DND-41 (cell line): ENCODE data around the gene PTCD2.

ENCODE experiments used
- ATAC-seq: fragments of 200-7000 bp; cut with Tn5 transposase; 3 replicates; pipeline ENCODE4 v1.9.1; 2021; ENCODE audit warnings: low read depth; ENCODE audit not compliant: insufficient read depth
- DNase-seq: peaks from one replicate; pipeline ENCODE4 v3.0.0-alpha.2; 2020
- H2AFZ ChIP-seq: 2 replicates; pipeline ENCODE4 v1.6.0; 2012; ENCODE audit warnings: low read depth, low read length
- H3K27ac ChIP-seq: 2 replicates; pipeline ENCODE4 v1.5.1; 2012; ENCODE audit warnings: low read length, inconsistent platforms
- H3K27me3 ChIP-seq: fragments of 200-600 bp; sonication (generic); 2 replicates; pipeline ENCODE4 v1.6.0; 2012; ENCODE audit warnings: low read length, mild to moderate bottlenecking, inconsistent platforms; ENCODE audit not compliant: insufficient read depth, poor library complexity
- H3K36me3 ChIP-seq: 2 replicates; pipeline ENCODE4 v1.5.1; 2012; ENCODE audit warnings: low read length, inconsistent platforms; ENCODE audit not compliant: insufficient read depth
- H3K4me1 ChIP-seq: 2 replicates; pipeline ENCODE4 v1.5.1; 2012; ENCODE audit warnings: mild to moderate bottlenecking, low read length; ENCODE audit not compliant: insufficient read depth
- H3K4me2 ChIP-seq: 2 replicates; pipeline ENCODE4 v1.6.0; 2012; ENCODE audit warnings: mild to moderate bottlenecking, moderate library complexity, low read length, inconsistent platforms; ENCODE audit not compliant: insufficient read depth
- H3K4me3 ChIP-seq, 2 experiments: fragments of 200-600 bp in 1 of 2; shearing (Covaris generic) in 1 of 2; 2 replicates each; pipeline ENCODE4 v1.5.1; 2012 to 2016; ENCODE audit warnings: inconsistent platforms in 2 of 2, low read length in 2 of 2, mild to moderate bottlenecking in 2 of 2, low read depth in 1 of 2, moderate library complexity in 1 of 2
- H3K79me2 ChIP-seq: 2 replicates; pipeline ENCODE4 v1.6.0; 2012; ENCODE audit warnings: low read length, inconsistent platforms; ENCODE audit not compliant: insufficient read depth
- H3K9ac ChIP-seq: 2 replicates; pipeline ENCODE4 v1.6.0; 2012; ENCODE audit warnings: low read depth, mild to moderate bottlenecking, inconsistent platforms, low read length, moderate library complexity
- H3K9me3 ChIP-seq: 2 replicates; pipeline ENCODE4 v1.5.1; 2012; ENCODE audit warnings: low read length, moderate library complexity, mild to moderate bottlenecking, inconsistent platforms; ENCODE audit not compliant: insufficient read depth, severe bottlenecking
- H4K20me1 ChIP-seq: 2 replicates; pipeline ENCODE4 v1.6.0; 2012; ENCODE audit warnings: low read length; ENCODE audit not compliant: insufficient read depth
- CTCF ChIP-seq: IDR thresholded peaks from 2 replicates; pipeline ENCODE4 v1.5.1; 2012; ENCODE audit warnings: borderline replicate concordance, low read length, moderate library complexity, mild to moderate bottlenecking; ENCODE audit not compliant: poor library complexity, severe bottlenecking; ENCODE audit errors: extremely low read depth
- EZH2 ChIP-seq: IDR thresholded peaks from 3 replicates; pipeline ENCODE4 v1.6.1; 2012; ENCODE audit warnings: borderline replicate concordance, low read depth, mild to moderate bottlenecking, moderate library complexity, low read length, inconsistent platforms; ENCODE audit not compliant: severe bottlenecking

Gene PTCD2

GRCh38 chr5:72369711-72370110, 49.5 kb downstream of the PTCD2 start:
- TF ChIP-seq CTCF (no peak), EZH2 (no peak)
- no peaks in the 10 kb centered on the region for H3K79me2 ChIP-seq
- ATAC-seq, result no peak

GRCh38 chr5:72372331-72372730, 52.2 kb downstream of the PTCD2 start:
- Histone ChIP-seq H3K9me3 (no peaks in the 10 kb centered on the region), H3K79me2 (no peaks in the 10 kb centered on the region), H3K27me3 (no peaks in the 10 kb centered on the region), H4K20me1 (no peaks in the 10 kb centered on the region), H3K4me1 (no peaks in the 10 kb centered on the region), H3K36me3 (no peaks in the 10 kb centered on the region), H2AFZ (no peak overlapping the region), H3K4me2 (no peak overlapping the region), H3K4me3 (no peak overlapping the region), H3K9ac (no peak overlapping the region), H3K27ac (no peak overlapping the region)
- no peak for ATAC-seq
- TF ChIP-seq EZH2 (no peak), CTCF (no peak)
- DNase-seq, result no peak

More at GRCh38 chr5:72369711-72370110, 49.5 kb downstream of the PTCD2 start:
- no peaks in the 10 kb centered on the region for H3K36me3 ChIP-seq
- no peak overlapping the region for H2AFZ ChIP-seq
- no peak overlapping the region for H3K27ac ChIP-seq
- H3K4me2 ChIP-seq, result no peak overlapping the region
- H3K9me3 ChIP-seq, result no peaks in the 10 kb centered on the region
- H3K4me3 ChIP-seq, result no peak overlapping the region
- DNase-seq, result no peak
- no peaks in the 10 kb centered on the region for H3K4me1 ChIP-seq
- no peaks in the 10 kb centered on the region for H3K27me3 ChIP-seq
- no peaks in the 10 kb centered on the region for H4K20me1 ChIP-seq
- no peak overlapping the region for H3K9ac ChIP-seq

- H3K4me2 ChIP-seq, result no peak overlapping the region
- H3K79me2 ChIP-seq, result no peaks in the 10 kb centered on the region
- H3K27ac ChIP-seq, result no peak overlapping the region
- TF ChIP-seq EZH2 (no peak), CTCF (no peak)
- no peaks in the 10 kb centered on the region for H3K4me1 ChIP-seq
- no peaks in the 10 kb centered on the region for H4K20me1 ChIP-seq
- ATAC-seq (no peak), DNase-seq (no peak)
- no peaks in the 10 kb centered on the region for H3K9me3 ChIP-seq
- H2AFZ ChIP-seq, result no peak overlapping the region
- H3K27me3 ChIP-seq, result no peaks in the 10 kb centered on the region
- H3K36me3 ChIP-seq, result no peaks in the 10 kb centered on the region
- H3K4me3 ChIP-seq, result no peak overlapping the region
- no peak overlapping the region for H3K9ac ChIP-seq
Measured at GRCh38 chr5:72372923-72373322, 52.8 kb downstream of the PTCD2 start.

GRCh38 chr5:72374844-72375243, 54.7 kb downstream of the PTCD2 start:
- no peak for ATAC-seq

More at GRCh38 chr5:72374844-72375243, 54.7 kb downstream of the PTCD2 start:
- H3K27me3 ChIP-seq, result peaks cover 2% of the 10 kb centered on the region
- H4K20me1 ChIP-seq, result no peaks in the 10 kb centered on the region
- TF ChIP-seq CTCF (no peak), EZH2 (no peak)
- no peak overlapping the region for H3K9ac ChIP-seq
- H3K36me3 ChIP-seq, result no peaks in the 10 kb centered on the region
- H3K9me3 ChIP-seq, result no peaks in the 10 kb centered on the region
- H3K27ac ChIP-seq, result no peak overlapping the region
- H3K4me3 ChIP-seq, result no peak overlapping the region
- no peaks in the 10 kb centered on the region for H3K79me2 ChIP-seq
- DNase-seq, result no peak
- no peaks in the 10 kb centered on the region for H3K4me1 ChIP-seq
- H2AFZ ChIP-seq, result no peak overlapping the region
- no peak overlapping the region for H3K4me2 ChIP-seq
